Neuronal stem cell (in vitro differentiated cells): ENCODE results near the gene CAPN15.
A peak's percentile ranks its signal among the peaks of the same experiment; 100 is the strongest.

ENCODE experiments used
- DNase-seq: peaks from one replicate; pipeline ENCODE4 v3.0.0-alpha.2; 2013; ENCODE audit warnings: low spot score
- H2AFZ ChIP-seq: one replicate; pipeline ENCODE4 v1.6.1; 2013; ENCODE audit warnings: mild to moderate bottlenecking, low read length, inconsistent platforms
- H2AK5ac ChIP-seq: 2 replicates; pipeline ENCODE4 v1.6.1; 2013; ENCODE audit warnings: low read depth, mild to moderate bottlenecking, inconsistent platforms, low read length, moderate library complexity, mixed read lengths
- H2BK120ac ChIP-seq: 2 replicates; pipeline ENCODE4 v1.6.1; 2013; ENCODE audit warnings: low read depth, mild to moderate bottlenecking, inconsistent platforms, low read length, moderate library complexity, mixed read lengths
- H2BK12ac ChIP-seq: one replicate; pipeline ENCODE4 v1.6.1; 2013; ENCODE audit warnings: low read length, inconsistent platforms
- H2BK15ac ChIP-seq: 2 replicates; pipeline ENCODE4 v1.6.1; 2013; ENCODE audit warnings: mild to moderate bottlenecking, low read length, inconsistent platforms, mixed read lengths
- H2BK5ac ChIP-seq: one replicate; pipeline ENCODE4 v1.6.1; 2013; ENCODE audit warnings: inconsistent platforms, mild to moderate bottlenecking, low read length, moderate library complexity
- H3K14ac ChIP-seq: one replicate; pipeline ENCODE4 v1.6.1; 2013; ENCODE audit warnings: low read length, inconsistent platforms
- H3K18ac ChIP-seq: 2 replicates; pipeline ENCODE4 v1.6.1; 2013; ENCODE audit warnings: low read length, inconsistent platforms
- H3K23ac ChIP-seq: 2 replicates; pipeline ENCODE4 v1.6.1; 2013; ENCODE audit warnings: low read depth, mild to moderate bottlenecking, mixed read lengths, low read length, inconsistent platforms; ENCODE audit not compliant: poor library complexity
- H3K27ac ChIP-seq: replicated peaks from 3 replicates; pipeline ENCODE4 v1.5.1; 2013; ENCODE audit warnings: low read length, inconsistent platforms
- H3K27me3 ChIP-seq, 3 experiments: 2 replicates each; pipeline ENCODE4 v1.6.1; 2013; ENCODE audit warnings: low read length in 3 of 3, mild to moderate bottlenecking in 2 of 3, inconsistent platforms in 1 of 3, low read depth in 1 of 3, mixed read lengths in 1 of 3, moderate library complexity in 1 of 3; ENCODE audit not compliant: control insufficient read depth in 3 of 3, insufficient read depth in 3 of 3
- H3K36me3 ChIP-seq, 2 donors: replicated peaks in 1 of 2; 2 replicates each; pipeline ENCODE4 v1.6.1; 2013; ENCODE audit warnings: low read length in 2 of 2; ENCODE audit not compliant: control insufficient read depth in 2 of 2, insufficient read depth in 2 of 2
- H3K4ac ChIP-seq: 2 replicates; pipeline ENCODE4 v1.6.1; 2013; ENCODE audit warnings: inconsistent platforms, mild to moderate bottlenecking, low read length, moderate library complexity
- H3K4me1 ChIP-seq, 2 donors: 1 replicate in 1 of 2; 2 replicates in 1 of 2; pipeline ENCODE4 v1.6.1; 2013; ENCODE audit warnings: low read length in 2 of 2, low read depth in 1 of 2; ENCODE audit not compliant: control insufficient read depth in 2 of 2, insufficient read depth in 1 of 2
- H3K4me2 ChIP-seq: one replicate; pipeline ENCODE4 v1.6.1; 2013; ENCODE audit warnings: mild to moderate bottlenecking, low read length, inconsistent platforms; ENCODE audit not compliant: insufficient read depth, poor library complexity, severe bottlenecking
- H3K4me3 ChIP-seq, 2 donors: 2 replicates each; pipeline ENCODE4 v1.5.1; 2013; ENCODE audit warnings: low read length in 2 of 2, mild to moderate bottlenecking in 2 of 2, inconsistent platforms in 1 of 2, moderate library complexity in 1 of 2
- H3K79me1 ChIP-seq: one replicate; pipeline ENCODE4 v1.6.1; 2013; ENCODE audit warnings: low read depth, mild to moderate bottlenecking, inconsistent platforms, low read length, moderate library complexity
- H3K9ac ChIP-seq: one replicate; pipeline ENCODE4 v1.6.1; 2013; ENCODE audit warnings: mild to moderate bottlenecking, low read depth, low read length, inconsistent platforms; ENCODE audit not compliant: poor library complexity
- H3K9me3 ChIP-seq, 2 donors: replicated peaks in 1 of 2; 2 replicates each; pipeline versions ENCODE3 to v1.6.1; 2013; ENCODE audit warnings: low read length in 2 of 2, mild to moderate bottlenecking in 2 of 2, inconsistent platforms in 1 of 2, low read depth in 1 of 2, mixed read lengths in 1 of 2, moderate library complexity in 1 of 2; ENCODE audit not compliant: control insufficient read depth in 2 of 2, insufficient read depth in 1 of 2
- H4K8ac ChIP-seq: one replicate; pipeline ENCODE4 v1.6.1; 2013; ENCODE audit warnings: low read depth, mild to moderate bottlenecking, inconsistent platforms, low read length, moderate library complexity
- H4K91ac ChIP-seq: one replicate; pipeline ENCODE4 v1.6.1; 2013; ENCODE audit warnings: low read length, low read depth, mild to moderate bottlenecking, inconsistent platforms; ENCODE audit not compliant: poor library complexity
- WGBS, 2 donors: extraction: QIAGEN DNeasy Blood & Tissue Kit; methylation state at CpG; one replicate each; pipeline ENCODE4 v1.1.7; 2013; ENCODE audit warnings: missing lambda C conversion rate in 2 of 2, mixed read lengths in 1 of 2; ENCODE audit not compliant: insufficient read length in 2 of 2, insufficient replicate concordance in 1 of 2; ENCODE audit errors: extremely low coverage in 2 of 2; 5-methylcytosine and 5-hydroxymethylcytosine counted together

The CAPN15 gene

DNA sequence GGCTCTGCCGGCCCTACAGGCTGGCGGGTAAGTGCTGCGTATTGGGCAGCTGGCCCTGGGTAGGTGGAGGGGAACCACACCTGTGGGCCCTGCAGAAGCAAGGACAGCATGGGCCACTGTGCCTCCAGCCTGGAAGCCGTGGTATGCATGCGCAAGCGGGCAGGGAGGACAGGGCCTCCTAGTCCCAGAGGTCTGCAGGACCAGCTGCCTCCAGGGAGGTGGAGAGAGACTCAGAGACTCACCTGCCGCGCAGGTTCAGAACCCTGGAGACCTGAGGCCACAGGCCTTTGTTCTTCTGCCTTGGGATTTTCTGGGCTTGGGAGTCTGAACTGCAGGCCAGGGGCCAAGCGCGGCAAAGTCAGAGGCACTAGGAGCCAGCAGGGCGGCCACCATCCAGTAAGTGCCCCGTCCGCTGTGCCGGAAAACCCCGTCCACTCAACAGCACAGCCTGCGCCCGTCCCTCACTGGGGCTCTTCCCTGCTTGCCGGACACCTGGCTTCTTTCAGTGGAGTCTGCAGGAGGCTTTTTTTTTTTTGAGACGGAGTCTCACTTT lies 53.5 kb downstream of the CAPN15 start:
- Histone ChIP-seq H3K23ac (peak overlapping the region; percentile 73), H3K4me3 (no peak overlapping the region)

DNA sequence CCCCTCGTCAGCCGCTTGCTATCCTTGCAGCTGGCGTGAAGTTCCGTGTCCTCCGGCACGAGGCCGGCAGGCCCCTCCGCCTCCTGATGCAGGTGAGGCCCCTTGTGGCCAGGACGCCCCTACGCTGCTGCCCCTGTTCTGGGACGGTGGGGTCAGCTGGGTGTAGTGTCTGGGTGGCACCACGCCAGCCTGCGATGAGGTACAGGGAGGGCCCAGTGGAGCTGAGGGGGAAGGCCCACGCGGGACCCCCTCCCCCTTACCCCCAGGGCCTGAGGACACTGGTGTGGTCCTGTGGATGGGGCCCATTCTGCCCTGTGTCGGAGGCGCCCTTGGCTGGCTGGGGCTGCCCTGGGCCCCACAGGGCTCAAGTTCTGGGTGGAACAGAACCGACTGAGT lies 54.7 kb downstream of the CAPN15 start:
- Histone ChIP-seq H3K18ac (no peak overlapping the region), H2BK12ac (peak overlapping the region; percentile 30), H3K27me3 (peaks cover 0 to 21% (median 0%) of the 10 kb centered on the region in 3 experiments), H2AK5ac (no peak overlapping the region), H3K4me3 (peak overlapping the region in 1 of 2 donors; percentile 23), H3K27ac (no peak overlapping the region), H3K36me3 (peaks cover 8 to 18% of the 10 kb centered on the region in 2 donors), H4K91ac (no peak overlapping the region), H2BK5ac (no peak overlapping the region), H2BK15ac (no peak overlapping the region), H2AFZ (no peak overlapping the region), H3K9ac (peak overlapping the region; percentile 77), H4K8ac (no peak overlapping the region), H3K23ac (peak overlapping the region; percentile 80), H3K4ac (no peak overlapping the region), H3K79me1 (peaks cover 2% of the 10 kb centered on the region), H3K4me2 (no peak overlapping the region), H2BK120ac (no peak overlapping the region), H3K14ac (no peak overlapping the region), H3K4me1 (peaks cover 0 to 12% of the 10 kb centered on the region in 2 donors), H3K9me3 (no peaks in the 10 kb centered on the region)
- no CpG with 5 or more reads among the region's 18 CpGs for WGBS, 2 donors
- no peak for DNase-seq

More for the DNA sequence above, 53.5 kb downstream of the CAPN15 start:
- Histone ChIP-seq H3K79me1 (peaks cover 2% of the 10 kb centered on the region), H2AK5ac (peak overlapping the region; percentile 19), H3K27me3 (peaks cover 0 to 18% (median 0%) of the 10 kb centered on the region in 3 experiments), H2BK5ac (no peak overlapping the region), H2BK120ac (no peak overlapping the region), H4K8ac (peak overlapping the region; percentile 23), H3K4ac (no peak overlapping the region), H3K14ac (no peak overlapping the region), H3K9me3 (no peaks in the 10 kb centered on the region), H2BK15ac (no peak overlapping the region), H2BK12ac (no peak overlapping the region), H3K36me3 (peaks cover 8 to 23% of the 10 kb centered on the region in 2 donors), H3K27ac (no peak overlapping the region), H2AFZ (no peak overlapping the region), H3K4me2 (no peak overlapping the region), H4K91ac (no peak overlapping the region), H3K4me1 (peaks cover 0 to 12% of the 10 kb centered on the region in 2 donors), H3K18ac (no peak overlapping the region), H3K9ac (no peak overlapping the region)
- WGBS, 2 donors: no CpG with 5 or more reads among the region's 19 CpGs
- no peak for DNase-seq

DNA sequence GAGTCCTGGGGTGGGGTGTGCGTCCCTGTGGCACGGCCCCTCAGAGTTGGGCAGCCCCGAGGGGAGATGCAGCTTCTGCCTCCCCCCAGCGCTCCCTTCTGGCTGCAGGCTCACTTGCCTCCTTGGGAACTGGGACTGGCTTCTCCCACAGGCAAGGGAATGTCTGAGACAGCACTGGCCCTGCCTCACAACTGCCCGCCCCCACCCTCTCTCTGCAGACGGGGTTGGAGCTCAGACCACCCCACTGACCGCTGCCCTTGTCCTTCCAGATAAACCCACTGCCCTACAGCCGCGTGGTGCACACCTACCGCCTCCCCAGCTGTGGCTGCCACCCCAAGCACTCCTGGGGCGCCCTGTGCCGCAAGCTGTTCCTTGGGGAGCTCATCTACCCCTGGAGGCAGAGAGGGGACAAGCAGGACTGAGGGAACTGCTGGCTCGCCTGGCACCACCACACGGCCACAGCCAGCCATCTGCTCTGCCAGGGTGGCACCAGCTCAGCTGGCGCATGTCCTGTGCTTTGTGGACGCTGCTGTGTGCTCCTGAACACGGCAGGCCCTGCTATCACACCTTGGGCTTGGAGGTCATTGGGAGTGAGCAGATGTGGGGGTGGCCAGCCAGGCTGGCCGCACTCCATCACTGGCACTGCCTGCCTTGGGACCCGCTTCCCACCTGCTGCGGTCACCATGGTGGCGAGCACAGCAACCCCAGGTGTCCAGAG lies 55.3 kb downstream of the CAPN15 start:
- Histone ChIP-seq H4K91ac (no peak overlapping the region), H2BK12ac (peak overlapping the region; percentile 73), H2BK120ac (no peak overlapping the region), H3K9ac (peak overlapping the region; percentile 21), H3K36me3 (peaks cover 8 to 18% of the 10 kb centered on the region in 2 donors), H3K4ac (no peak overlapping the region), H3K4me1 (peaks cover 0 to 12% of the 10 kb centered on the region in 2 donors), H3K79me1 (peaks cover 2% of the 10 kb centered on the region), H3K27me3 (peaks cover 0 to 21% (median 0%) of the 10 kb centered on the region in 3 experiments), H2AFZ (no peak overlapping the region), H4K8ac (no peak overlapping the region), H3K18ac (peak overlapping the region; percentile 85), H3K4me3 (no peak overlapping the region), H3K4me2 (no peak overlapping the region), H2BK5ac (peak overlapping the region; percentile 75), H2AK5ac (peak overlapping the region; percentile 75), H3K14ac (peak overlapping the region; percentile 38), H3K23ac (peak overlapping the region; percentile 80), H3K27ac (no peak overlapping the region), H3K9me3 (no peaks in the 10 kb centered on the region), H2BK15ac (no peak overlapping the region)
- no CpG with 5 or more reads among the region's 21 CpGs for WGBS, 2 donors
- no peak for DNase-seq

DNA sequence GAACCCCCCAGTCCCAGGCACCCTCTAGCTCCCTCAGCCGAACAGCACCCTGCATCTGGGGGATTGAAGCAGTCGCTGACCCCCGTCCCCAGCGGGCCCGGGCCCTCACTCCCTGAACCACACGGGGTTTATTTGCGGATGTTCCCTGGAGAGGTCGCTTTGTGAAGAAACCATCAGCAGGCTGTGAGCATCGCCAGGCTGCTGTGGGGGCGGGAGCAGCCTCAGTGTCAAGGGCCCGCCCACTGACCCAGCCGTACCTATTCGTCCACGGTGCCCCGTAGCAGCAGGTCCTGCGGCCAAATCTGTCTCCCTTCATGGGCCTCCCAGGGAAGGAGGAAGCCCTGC lies 55.9 kb downstream of the CAPN15 start:
- Histone ChIP-seq H4K91ac (no peak overlapping the region), H2AFZ (no peak overlapping the region), H2AK5ac (peak overlapping the region; percentile 94), H3K4me2 (peak overlapping the region; percentile 43), H3K9me3 (no peaks in the 10 kb centered on the region), H2BK5ac (no peak overlapping the region), H2BK15ac (no peak overlapping the region), H3K27me3 (peaks cover 0 to 21% (median 0%) of the 10 kb centered on the region in 3 experiments), H3K4ac (no peak overlapping the region), H3K79me1 (peaks cover 2% of the 10 kb centered on the region), H2BK120ac (no peak overlapping the region), H3K9ac (peak overlapping the region; percentile 24), H4K8ac (no peak overlapping the region), H3K23ac (peak overlapping the region; percentile 96), H3K36me3 (peaks cover 8 to 18% of the 10 kb centered on the region in 2 donors), H3K18ac (peak overlapping the region; percentile 85), H3K4me3 (no peak overlapping the region), H3K14ac (peak overlapping the region; percentile 38), H3K27ac (no peak overlapping the region), H3K4me1 (peaks cover 6 to 16% of the 10 kb centered on the region in 2 donors), H2BK12ac (peak overlapping the region; percentile 58)
- WGBS, 2 donors: no CpG with 5 or more reads among the region's 16 CpGs
- no peak for DNase-seq
